Skeletal muscle satellite cell (primary cell): ENCODE measurements around the gene GPR17.

ENCODE experiments used
- H3K27me3 ChIP-seq: 2 replicates; pipeline ENCODE4 v1.7.0; 2013; ENCODE audit warnings: low read length; ENCODE audit not compliant: control insufficient read depth, insufficient read depth
- H3K36me3 ChIP-seq: 2 replicates; pipeline ENCODE4 v1.7.0; 2013; ENCODE audit warnings: mild to moderate bottlenecking, control low read depth, low read length; ENCODE audit not compliant: insufficient read depth
- H3K4me1 ChIP-seq: 2 replicates; pipeline ENCODE4 v1.7.0; 2013; ENCODE audit warnings: low read length; ENCODE audit not compliant: control insufficient read depth, insufficient read depth
- H3K4me2 ChIP-seq: 2 replicates; pipeline ENCODE4 v1.7.0; 2013; ENCODE audit warnings: mild to moderate bottlenecking, low read length
- H3K4me3 ChIP-seq: 2 replicates; pipeline ENCODE4 v1.7.0; 2013; ENCODE audit warnings: low read length
- H3K9ac ChIP-seq: 2 replicates; pipeline ENCODE4 v1.7.0; 2013; ENCODE audit warnings: mild to moderate bottlenecking, low read depth, low read length, moderate library complexity
- H3K9me3 ChIP-seq: replicated peaks from 2 replicates; pipeline ENCODE4 v1.7.0; 2013; ENCODE audit warnings: mild to moderate bottlenecking, control low read depth, low read length

The GPR17 gene

DNA sequence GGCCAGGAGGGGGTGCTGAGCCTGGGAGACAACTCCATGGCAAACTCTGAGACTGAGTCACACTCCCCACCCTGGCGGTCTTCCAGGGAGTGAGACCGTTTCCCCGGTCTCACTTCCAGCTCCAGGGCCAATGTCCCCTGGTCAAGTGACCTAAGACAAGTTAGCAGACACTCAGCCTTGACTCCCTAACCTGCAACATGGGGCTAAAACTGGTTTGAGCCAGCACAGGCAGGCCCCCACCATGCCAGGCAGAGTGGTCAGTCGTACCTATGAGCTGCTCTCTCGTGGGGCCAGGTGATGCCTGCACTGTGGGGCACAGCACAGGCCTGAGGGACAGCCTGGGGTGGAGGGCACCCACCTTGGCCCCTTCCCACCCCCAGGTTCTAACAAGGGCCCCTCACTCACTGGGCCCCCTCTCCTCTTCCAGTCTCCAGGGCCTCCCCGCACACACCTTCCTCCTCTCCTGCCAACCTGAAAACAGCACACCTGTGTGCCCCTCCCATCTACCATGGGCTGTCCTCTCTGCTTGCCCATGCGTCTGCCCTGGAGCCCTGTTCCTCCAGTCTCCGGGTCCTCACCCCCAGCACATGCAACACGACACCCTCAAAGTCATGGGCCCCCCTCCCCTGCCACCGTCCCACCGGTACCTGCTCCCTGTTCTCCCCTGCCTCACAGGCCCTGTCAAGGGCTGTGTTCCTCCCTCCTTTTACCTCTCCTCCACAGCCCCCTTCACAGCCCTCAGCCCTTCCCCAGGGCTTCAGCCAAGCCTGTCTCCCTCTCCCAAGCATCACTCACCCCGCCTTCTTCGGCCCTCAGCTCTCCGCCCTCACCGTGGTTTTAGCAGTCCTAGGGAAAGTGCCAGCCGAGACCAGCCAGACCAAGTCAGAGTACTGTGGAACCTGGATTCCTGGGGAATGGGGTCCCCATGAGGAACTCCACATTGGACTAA, 1.6 kb downstream of the GPR17 start:
- H3K27me3 ChIP-seq: no peaks in the 10 kb centered on the region
- H3K36me3 ChIP-seq: no peaks in the 10 kb centered on the region
- peaks cover 20% of the 10 kb centered on the region for H3K4me1 ChIP-seq
- H3K9me3 ChIP-seq: no peaks in the 10 kb centered on the region
- H3K4me2 ChIP-seq: no peak overlapping the region
- no peak overlapping the region for H3K4me3 ChIP-seq
- H3K9ac ChIP-seq: no peak overlapping the region

DNA sequence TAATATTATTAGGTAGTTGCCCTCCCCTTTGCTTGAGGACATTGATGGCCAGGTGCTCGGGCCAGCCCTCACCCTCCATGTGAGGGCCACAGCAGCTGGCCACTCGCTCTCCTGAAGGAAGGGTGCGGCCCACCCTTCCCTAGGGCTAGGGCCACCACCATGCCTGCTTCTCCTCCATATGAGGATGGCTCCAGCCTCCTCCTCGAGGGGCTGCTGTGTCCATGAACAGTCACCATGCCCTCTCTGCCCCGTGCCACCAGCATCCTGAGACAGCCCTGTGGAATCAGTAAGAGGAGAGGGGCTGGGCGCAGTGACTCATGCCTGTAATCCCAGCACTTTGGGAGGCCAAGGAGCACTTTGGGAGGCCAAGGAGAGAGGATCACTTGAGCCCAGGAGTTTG, 2.4 kb downstream of the GPR17 start:
- H3K4me1 ChIP-seq: peaks cover 20% of the 10 kb centered on the region

DNA sequence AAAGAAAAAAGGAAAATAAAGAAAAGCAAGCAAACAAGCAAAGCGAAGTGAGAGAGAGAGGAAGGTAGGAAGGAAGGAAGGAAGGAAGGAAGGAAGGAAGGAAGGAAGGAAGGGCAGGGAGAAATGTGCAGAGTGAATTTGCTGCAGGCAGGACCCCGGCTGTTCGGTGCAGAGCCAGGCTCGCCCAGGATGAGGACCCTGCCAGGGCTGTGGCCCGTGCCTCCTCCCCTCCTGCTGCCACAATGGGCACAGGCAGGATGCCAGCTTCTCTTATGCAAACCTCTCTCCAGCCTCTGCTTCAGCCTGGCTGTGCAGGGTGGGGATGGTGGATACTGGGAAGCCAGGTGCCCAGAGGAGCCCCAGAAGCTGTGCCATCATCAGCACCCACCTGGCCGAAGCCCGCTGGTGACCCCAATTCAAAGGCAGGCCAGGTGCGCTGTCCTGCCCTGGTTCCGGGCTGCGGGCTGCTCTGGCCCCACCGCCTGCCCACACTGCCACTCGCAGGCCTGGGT, 3.2 kb downstream of the GPR17 start:
- Histone ChIP-seq H3K4me1 (peaks cover 23% of the 10 kb centered on the region), H3K4me3 (no peak overlapping the region), H3K36me3 (no peaks in the 10 kb centered on the region), H3K27me3 (no peaks in the 10 kb centered on the region), H3K9me3 (no peaks in the 10 kb centered on the region), H3K4me2 (no peak overlapping the region), H3K9ac (peak overlapping the region; percentile 4)

More for the DNA sequence above, 2.4 kb downstream of the GPR17 start:
- Histone ChIP-seq H3K9ac (no peak overlapping the region), H3K36me3 (no peaks in the 10 kb centered on the region), H3K4me3 (no peak overlapping the region), H3K4me2 (no peak overlapping the region), H3K9me3 (no peaks in the 10 kb centered on the region), H3K27me3 (no peaks in the 10 kb centered on the region)

DNA sequence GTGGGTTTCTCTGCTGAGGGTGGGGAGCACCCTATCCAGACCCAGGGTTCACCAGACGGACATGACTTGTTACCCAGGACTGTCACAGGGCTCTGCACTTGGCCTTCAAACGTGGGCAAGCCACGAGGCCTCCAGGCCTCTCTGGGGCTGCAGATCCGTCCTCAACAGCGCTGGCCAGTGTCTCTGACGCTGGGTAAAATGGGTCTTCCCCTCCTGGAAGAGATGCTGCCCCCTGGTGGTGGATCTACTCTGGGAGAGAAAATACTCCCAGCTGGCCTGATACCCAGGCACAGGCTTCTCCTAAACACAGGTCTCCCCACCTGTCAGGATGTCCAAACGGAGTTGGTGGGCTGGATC, 3.7 kb downstream of the GPR17 start:
- Histone ChIP-seq H3K9me3 (no peaks in the 10 kb centered on the region), H3K4me3 (no peak overlapping the region), H3K4me1 (peaks cover 23% of the 10 kb centered on the region), H3K9ac (peak overlapping the region; percentile 4), H3K36me3 (no peaks in the 10 kb centered on the region), H3K27me3 (no peaks in the 10 kb centered on the region), H3K4me2 (no peak overlapping the region)

DNA sequence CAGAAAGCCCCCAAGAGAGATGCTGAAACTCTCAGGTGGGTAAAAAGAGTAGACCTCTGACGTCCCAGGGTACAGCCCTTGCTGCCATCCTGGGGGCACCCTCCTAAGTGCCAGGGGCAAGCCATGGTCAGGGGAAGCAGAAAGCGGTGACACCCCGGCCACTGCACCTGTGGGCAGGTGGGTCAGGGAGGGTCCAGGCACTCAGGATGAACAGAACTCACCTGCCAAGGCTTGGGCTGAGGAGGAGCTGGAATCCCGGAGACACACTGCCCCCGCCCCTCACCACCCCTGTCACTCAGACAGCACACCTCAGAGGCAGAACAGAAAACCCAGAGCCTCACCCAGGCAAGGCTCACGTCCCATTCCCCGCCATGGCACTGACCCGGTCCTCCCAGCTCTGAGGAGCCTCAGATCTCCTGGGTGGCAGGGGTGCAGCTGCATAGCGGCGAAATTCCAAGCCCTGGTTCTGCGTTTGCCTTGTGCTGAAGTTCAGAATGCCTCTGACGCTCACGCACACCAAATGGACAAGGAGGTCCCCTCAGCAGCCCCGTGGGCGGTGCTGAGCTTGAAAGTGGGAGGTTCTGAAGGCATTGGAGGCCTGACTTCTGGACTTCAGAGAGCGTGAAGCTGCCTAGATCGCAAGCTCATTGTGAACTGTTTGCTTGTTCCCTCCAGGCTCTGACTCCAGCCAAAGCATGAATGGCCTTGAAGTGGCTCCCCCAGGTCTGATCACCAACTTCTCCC, 4.3 kb downstream of the GPR17 start:
- H3K4me3 ChIP-seq: no peak overlapping the region
- H3K9me3 ChIP-seq: no peaks in the 10 kb centered on the region
- H3K27me3 ChIP-seq: no peaks in the 10 kb centered on the region
- H3K36me3 ChIP-seq: no peaks in the 10 kb centered on the region
- H3K4me2 ChIP-seq: no peak overlapping the region
- H3K4me1 ChIP-seq: peaks cover 23% of the 10 kb centered on the region
- H3K9ac ChIP-seq: no peak overlapping the region

DNA sequence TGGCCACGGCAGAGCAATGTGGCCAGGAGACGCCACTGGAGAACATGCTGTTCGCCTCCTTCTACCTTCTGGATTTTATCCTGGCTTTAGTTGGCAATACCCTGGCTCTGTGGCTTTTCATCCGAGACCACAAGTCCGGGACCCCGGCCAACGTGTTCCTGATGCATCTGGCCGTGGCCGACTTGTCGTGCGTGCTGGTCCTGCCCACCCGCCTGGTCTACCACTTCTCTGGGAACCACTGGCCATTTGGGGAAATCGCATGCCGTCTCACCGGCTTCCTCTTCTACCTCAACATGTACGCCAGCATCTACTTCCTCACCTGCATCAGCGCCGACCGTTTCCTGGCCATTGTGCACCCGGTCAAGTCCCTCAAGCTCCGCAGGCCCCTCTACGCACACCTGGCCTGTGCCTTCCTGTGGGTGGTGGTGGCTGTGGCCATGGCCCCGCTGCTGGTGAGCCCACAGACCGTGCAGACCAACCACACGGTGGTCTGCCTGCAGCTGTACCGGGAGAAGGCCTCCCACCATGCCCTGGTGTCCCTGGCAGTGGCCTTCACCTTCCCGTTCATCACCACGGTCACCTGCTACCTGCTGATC, 4.9 kb downstream of the GPR17 start:
- Histone ChIP-seq H3K4me1 (peaks cover 23% of the 10 kb centered on the region), H3K9ac (no peak overlapping the region), H3K36me3 (no peaks in the 10 kb centered on the region), H3K4me2 (no peak overlapping the region), H3K9me3 (no peaks in the 10 kb centered on the region), H3K27me3 (no peaks in the 10 kb centered on the region), H3K4me3 (no peak overlapping the region)

DNA sequence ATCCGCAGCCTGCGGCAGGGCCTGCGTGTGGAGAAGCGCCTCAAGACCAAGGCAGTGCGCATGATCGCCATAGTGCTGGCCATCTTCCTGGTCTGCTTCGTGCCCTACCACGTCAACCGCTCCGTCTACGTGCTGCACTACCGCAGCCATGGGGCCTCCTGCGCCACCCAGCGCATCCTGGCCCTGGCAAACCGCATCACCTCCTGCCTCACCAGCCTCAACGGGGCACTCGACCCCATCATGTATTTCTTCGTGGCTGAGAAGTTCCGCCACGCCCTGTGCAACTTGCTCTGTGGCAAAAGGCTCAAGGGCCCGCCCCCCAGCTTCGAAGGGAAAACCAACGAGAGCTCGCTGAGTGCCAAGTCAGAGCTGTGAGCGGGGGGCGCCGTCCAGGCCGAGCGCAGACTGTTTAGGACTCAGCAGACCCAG, 5.4 kb downstream of the GPR17 start:
- Histone ChIP-seq H3K4me3 (no peak overlapping the region), H3K27me3 (no peaks in the 10 kb centered on the region), H3K9me3 (no peaks in the 10 kb centered on the region), H3K4me1 (peaks cover 23% of the 10 kb centered on the region), H3K36me3 (no peaks in the 10 kb centered on the region), H3K4me2 (no peak overlapping the region), H3K9ac (no peak overlapping the region)

DNA sequence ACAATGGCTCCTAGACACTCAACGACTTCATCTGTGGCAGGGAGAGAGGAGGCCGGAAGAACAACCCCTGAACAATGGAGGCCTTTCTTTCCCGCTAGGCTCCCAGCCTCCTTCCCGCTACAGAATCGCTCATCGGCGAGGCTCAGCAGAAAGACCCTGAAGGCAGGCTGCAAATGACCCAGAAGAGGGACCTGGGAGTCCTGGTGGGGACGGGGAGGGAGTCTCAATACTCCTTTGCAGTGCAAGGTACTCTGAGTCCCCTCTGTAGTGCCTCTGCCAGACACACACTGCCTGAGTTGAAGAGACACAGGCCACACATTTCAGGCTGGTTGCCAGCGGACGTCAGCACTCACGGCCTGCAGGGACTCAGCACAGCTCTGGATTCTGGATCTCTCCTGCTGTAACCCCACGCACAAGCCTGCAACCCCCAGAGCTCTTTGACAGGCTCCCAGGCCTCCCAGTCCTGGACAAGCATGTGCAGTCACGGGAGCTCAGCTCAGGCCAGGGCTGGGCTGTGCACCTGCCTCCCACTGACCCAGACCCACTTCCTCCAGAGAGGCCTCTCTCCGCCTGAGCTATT, 6.1 kb downstream of the GPR17 start:
- Histone ChIP-seq H3K9me3 (no peaks in the 10 kb centered on the region), H3K36me3 (no peaks in the 10 kb centered on the region), H3K4me2 (no peak overlapping the region), H3K9ac (no peak overlapping the region), H3K4me3 (no peak overlapping the region), H3K27me3 (no peaks in the 10 kb centered on the region), H3K4me1 (peaks cover 16% of the 10 kb centered on the region)

DNA sequence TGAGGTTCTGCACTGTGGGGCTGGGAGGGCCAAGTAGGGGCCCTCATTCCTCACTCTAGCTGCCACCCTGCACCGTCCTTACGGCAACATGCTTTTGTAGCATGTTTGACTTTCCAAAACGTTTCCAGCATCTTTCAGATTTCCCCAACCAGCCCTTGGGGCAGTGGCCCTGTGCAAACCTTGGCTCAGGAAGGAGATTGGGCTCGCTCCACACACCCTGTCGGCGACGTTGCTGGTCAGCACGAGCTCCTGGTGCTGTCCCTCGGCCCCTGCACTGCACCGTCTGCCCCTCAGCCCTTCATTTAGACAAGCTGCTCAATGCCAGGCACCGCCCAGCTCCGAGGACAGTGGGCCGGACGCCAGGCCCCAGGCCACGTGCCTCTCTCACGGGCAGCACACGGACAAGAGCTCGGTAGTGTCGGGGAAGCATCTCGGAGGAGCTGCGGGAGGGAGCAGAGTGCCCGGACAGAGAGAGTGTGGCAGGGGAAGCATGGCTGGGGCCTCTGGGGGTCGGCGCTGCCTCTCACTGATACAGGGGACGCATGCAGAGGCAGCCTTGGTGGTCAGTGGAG, 6.9 kb downstream of the GPR17 start:
- H3K36me3 ChIP-seq: no peaks in the 10 kb centered on the region
- H3K9me3 ChIP-seq: no peaks in the 10 kb centered on the region
- no peak overlapping the region for H3K9ac ChIP-seq
- no peaks in the 10 kb centered on the region for H3K27me3 ChIP-seq
- H3K4me3 ChIP-seq: no peak overlapping the region
- peaks cover 8% of the 10 kb centered on the region for H3K4me1 ChIP-seq
- H3K4me2 ChIP-seq: no peak overlapping the region

DNA sequence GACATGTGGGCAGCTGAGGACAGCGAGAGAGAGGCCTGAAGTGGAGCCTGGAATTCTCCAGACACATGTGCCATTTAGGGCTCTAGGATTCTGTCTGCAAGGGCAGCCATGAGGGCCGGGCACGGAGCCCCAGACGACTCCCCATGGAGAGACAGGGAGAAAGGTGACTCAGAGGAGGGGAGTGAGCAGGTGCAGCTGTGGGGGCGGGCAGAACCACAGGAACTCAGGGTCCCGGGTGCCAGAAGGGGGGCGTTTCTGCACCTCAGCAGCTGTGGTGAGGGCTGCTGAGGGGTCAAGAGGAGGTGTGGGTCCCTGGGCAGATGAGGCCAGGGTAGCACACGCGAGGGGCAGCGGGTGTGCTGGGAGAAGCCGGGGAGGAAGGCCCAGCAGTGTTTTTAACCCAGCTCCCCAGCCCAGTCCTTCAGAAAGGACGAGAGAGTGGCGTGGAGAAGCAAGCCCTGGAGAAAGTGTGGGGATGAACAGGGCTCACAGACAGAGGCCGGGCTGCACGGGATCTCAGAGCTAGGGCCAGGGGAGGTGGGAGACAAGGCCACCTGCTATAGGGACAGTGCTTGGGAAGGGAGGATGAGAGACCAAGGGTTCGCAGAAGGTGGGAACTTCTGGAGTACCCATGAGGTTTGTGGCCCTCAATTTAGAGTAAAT, 7.6 kb downstream of the GPR17 start:
- Histone ChIP-seq H3K4me2 (no peak overlapping the region), H3K36me3 (no peaks in the 10 kb centered on the region), H3K4me3 (no peak overlapping the region), H3K4me1 (peaks cover 4% of the 10 kb centered on the region), H3K9ac (no peak overlapping the region), H3K9me3 (no peaks in the 10 kb centered on the region), H3K27me3 (no peaks in the 10 kb centered on the region)
